ENCODE data around the gene ZNF148. TPM values are rescaled to one million over a fixed set of nuclear protein-coding genes. Genes with fewer than 3 reads are reported as not detected.

ZNF148 gene
- total RNA-seq, 2 donors from 2014 or later: 27.1 to 35.1 TPM

GRCh38 chr3:125324341-125324740, 50.8 kb downstream of the ZNF148 start:
- no peak overlapping the region for H3K4me3 ChIP-seq
- peaks cover 0 to 10% of the 10 kb centered on the region in 2 donors for H3K4me1 ChIP-seq (ENCODE audit: control insufficient read depth in 1 of 2, low read depth in 2 of 2)
- ATAC-seq (ENCODE audit: insufficient number of reproducible peaks, low FRiP score, low read depth) (no peak), DNase-seq (ENCODE audit: low spot score) (no peak)
- H3K9me3 ChIP-seq: no peaks in the 10 kb centered on the region
- no peak overlapping the region for H3K27ac ChIP-seq
- no peak for TF ChIP-seq CTCF (IDR thresholded peaks at IDR 0.05)
- no peaks in the 10 kb centered on the region for H3K27me3 ChIP-seq (replicated peaks; ENCODE audit: insufficient read depth)
- H3K36me3 ChIP-seq: no peaks in the 10 kb centered on the region

- ATAC-seq (ENCODE audit: insufficient number of reproducible peaks, low FRiP score, low read depth): no peak
- Histone ChIP-seq H3K9me3 (no peaks in the 10 kb centered on the region), H3K27ac (no peak overlapping the region), H3K27me3 (replicated peaks; ENCODE audit: insufficient read depth) (no peaks in the 10 kb centered on the region), H3K4me3 (no peak overlapping the region), H3K4me1 (ENCODE audit: control insufficient read depth in 1 of 2, low read depth in 2 of 2) (peaks cover 0 to 10% of the 10 kb centered on the region in 2 donors), H3K36me3 (no peaks in the 10 kb centered on the region)
- no peak for DNase-seq (ENCODE audit: low spot score)
- no peak for TF ChIP-seq CTCF (IDR thresholded peaks at IDR 0.05)
Measured at GRCh38 chr3:125322917-125323316, 52.2 kb downstream of the ZNF148 start.

GRCh38 chr3:125322166-125322565, 53.0 kb downstream of the ZNF148 start:
- ATAC-seq (ENCODE audit: insufficient number of reproducible peaks, low FRiP score, low read depth): no peak
- no peaks in the 10 kb centered on the region for H3K36me3 ChIP-seq
- no peaks in the 10 kb centered on the region for H3K27me3 ChIP-seq (replicated peaks; ENCODE audit: insufficient read depth)
- H3K27ac ChIP-seq: no peak overlapping the region
- TF ChIP-seq CTCF (IDR thresholded peaks at IDR 0.05): no peak
- no peak overlapping the region for H3K4me3 ChIP-seq
- no peaks in the 10 kb centered on the region for H3K9me3 ChIP-seq
- no peak for DNase-seq (ENCODE audit: low spot score)
- peaks cover 0 to 10% of the 10 kb centered on the region in 2 donors for H3K4me1 ChIP-seq (ENCODE audit: control insufficient read depth in 1 of 2, low read depth in 2 of 2)

GRCh38 chr3:125319765-125320164, 55.4 kb downstream of the ZNF148 start:
- DNase-seq (ENCODE audit: low spot score): no peak
- no peaks in the 10 kb centered on the region for H3K27me3 ChIP-seq (replicated peaks; ENCODE audit: insufficient read depth)
- ATAC-seq (ENCODE audit: insufficient number of reproducible peaks, low FRiP score, low read depth): no peak
- no peaks in the 10 kb centered on the region for H3K9me3 ChIP-seq
- no peak for TF ChIP-seq CTCF (IDR thresholded peaks at IDR 0.05)
- H3K4me3 ChIP-seq: no peak overlapping the region
- no peaks in the 10 kb centered on the region for H3K36me3 ChIP-seq
- peaks cover 0 to 10% of the 10 kb centered on the region in 2 donors for H3K4me1 ChIP-seq (ENCODE audit: control insufficient read depth in 1 of 2, low read depth in 2 of 2)
- no peak overlapping the region for H3K27ac ChIP-seq

GRCh38 chr3:125318871-125319270, 56.3 kb downstream of the ZNF148 start:
- TF ChIP-seq CTCF (IDR thresholded peaks at IDR 0.05): no peak
- Histone ChIP-seq H3K27ac (no peak overlapping the region), H3K27me3 (replicated peaks; ENCODE audit: insufficient read depth) (no peaks in the 10 kb centered on the region), H3K4me1 (ENCODE audit: control insufficient read depth in 1 of 2, low read depth in 2 of 2) (peaks cover 0 to 10% of the 10 kb centered on the region in 2 donors), H3K9me3 (no peaks in the 10 kb centered on the region), H3K4me3 (no peak overlapping the region), H3K36me3 (no peaks in the 10 kb centered on the region)
- DNase-seq (ENCODE audit: low spot score) (no peak), ATAC-seq (ENCODE audit: insufficient number of reproducible peaks, low FRiP score, low read depth) (no peak)

All from thoracic aorta (tissue), 2 donors.